CD4-positive, alpha-beta memory T cell (primary cell): ENCODE measurements around the gene ADRA2B. TPM values are rescaled to one million over a fixed set of nuclear protein-coding genes. Genes with fewer than 3 reads are reported as not detected.

Source experiments
- CTCF ChIA-PET: fragments of 350-600 bp; sonication (Branson Sonifier 250); formaldehyde crosslinking; loops from one replicate; lab custom pipeline; 2021; ENCODE audit warnings: inconsistent platforms; ENCODE audit not compliant: partially characterized antibody; lab: Charles Lee
- POLR2A ChIA-PET: fragments of 350-600 bp; sonication (Branson Sonifier 250); formaldehyde crosslinking; loops from one replicate; lab custom pipeline; 2021; ENCODE audit not compliant: partially characterized antibody; lab: Charles Lee
- DNase-seq, 5 donors: peaks; one replicate each; pipeline versions ENCODE4 v3.0.0 to v3.0.0-alpha.2; 2020 to 2022; ENCODE audit warnings: mixed read lengths in 1 of 5
- H3K27ac ChIP-seq: one replicate; pipeline ENCODE4 v1.7.0; 2013; ENCODE audit warnings: low read depth, low read length
- H3K27me3 ChIP-seq: 2 replicates; pipeline ENCODE4 v1.7.0; 2013; ENCODE audit warnings: mild to moderate bottlenecking, low read length, moderate library complexity; ENCODE audit not compliant: insufficient read depth
- H3K36me3 ChIP-seq: 2 replicates; pipeline ENCODE4 v1.7.0; 2013; ENCODE audit warnings: mild to moderate bottlenecking, low read length, moderate library complexity; ENCODE audit not compliant: insufficient read depth
- H3K4me1 ChIP-seq: 2 replicates; pipeline ENCODE4 v1.7.0; 2013; ENCODE audit warnings: mild to moderate bottlenecking, low read length, moderate library complexity; ENCODE audit not compliant: insufficient read depth
- H3K4me3 ChIP-seq, 2 donors: one replicate each; pipeline ENCODE4 v1.7.0; 2013; ENCODE audit warnings: low read length in 2 of 2, mild to moderate bottlenecking in 1 of 2
- H3K9me3 ChIP-seq, 2 donors: one replicate each; pipeline ENCODE4 v1.7.0; 2013; ENCODE audit warnings: low read length in 2 of 2, control low read depth in 1 of 2; ENCODE audit not compliant: control insufficient read depth in 1 of 2
- H3K27ac Mint-ChIP-seq, 7 donors: one replicate each; pipeline ENCODE4 v1.8.0; 2020 to 2021; ENCODE audit warnings: mixed read lengths in 7 of 7, mild to moderate bottlenecking in 6 of 7, inconsistent platforms in 3 of 7, moderate library complexity in 3 of 7
- H3K27me3 Mint-ChIP-seq, 2 donors: one replicate each; pipeline ENCODE4 v1.8.0; 2020 to 2021; ENCODE audit warnings: mixed read lengths in 2 of 2
- H3K36me3 Mint-ChIP-seq, 2 donors: one replicate each; pipeline ENCODE4 v1.8.0; 2020 to 2021; ENCODE audit warnings: mixed read lengths in 2 of 2, inconsistent platforms in 1 of 2, mild to moderate bottlenecking in 1 of 2
- H3K4me1 Mint-ChIP-seq, 4 donors: one replicate each; pipeline ENCODE4 v1.8.0; 2020 to 2021; ENCODE audit warnings: mixed read lengths in 4 of 4, mild to moderate bottlenecking in 1 of 4
- H3K4me3 Mint-ChIP-seq, 8 donors: one replicate each; pipeline ENCODE4 v1.8.0; 2020 to 2021; ENCODE audit warnings: mixed read lengths in 8 of 8, mild to moderate bottlenecking in 7 of 8, moderate library complexity in 6 of 8, inconsistent platforms in 3 of 8
- H3K9me3 Mint-ChIP-seq, 8 donors: one replicate each; pipeline ENCODE4 v1.8.0; 2020 to 2021; ENCODE audit warnings: mixed read lengths in 8 of 8, mild to moderate bottlenecking in 5 of 8, inconsistent platforms in 3 of 8, moderate library complexity in 1 of 8
- intact Hi-C: fragments of 100-400 bp; cut with micrococcal nuclease; formaldehyde crosslinking; loops from one replicate; pipeline ENCODE4 v1.15.1; 2023
- polyA plus RNA-seq, 2 donors: library from polyadenylated mRNA; unstranded; fragments of 300-500 nt; fragmentation: Illumina TruSeq; gene quantifications; one replicate each; pipeline ENCODE4 v1.2.3, GENCODE V29; 2021
- total RNA-seq, 2 experiments: library from RNA; stranded (reverse); gene quantifications; one replicate each; pipeline ENCODE4 v1.2.3, GENCODE V29; 2021

ADRA2B gene
- total and polyA plus RNA-seq, 4 experiments from 2014 or later: not detected

DNA sequence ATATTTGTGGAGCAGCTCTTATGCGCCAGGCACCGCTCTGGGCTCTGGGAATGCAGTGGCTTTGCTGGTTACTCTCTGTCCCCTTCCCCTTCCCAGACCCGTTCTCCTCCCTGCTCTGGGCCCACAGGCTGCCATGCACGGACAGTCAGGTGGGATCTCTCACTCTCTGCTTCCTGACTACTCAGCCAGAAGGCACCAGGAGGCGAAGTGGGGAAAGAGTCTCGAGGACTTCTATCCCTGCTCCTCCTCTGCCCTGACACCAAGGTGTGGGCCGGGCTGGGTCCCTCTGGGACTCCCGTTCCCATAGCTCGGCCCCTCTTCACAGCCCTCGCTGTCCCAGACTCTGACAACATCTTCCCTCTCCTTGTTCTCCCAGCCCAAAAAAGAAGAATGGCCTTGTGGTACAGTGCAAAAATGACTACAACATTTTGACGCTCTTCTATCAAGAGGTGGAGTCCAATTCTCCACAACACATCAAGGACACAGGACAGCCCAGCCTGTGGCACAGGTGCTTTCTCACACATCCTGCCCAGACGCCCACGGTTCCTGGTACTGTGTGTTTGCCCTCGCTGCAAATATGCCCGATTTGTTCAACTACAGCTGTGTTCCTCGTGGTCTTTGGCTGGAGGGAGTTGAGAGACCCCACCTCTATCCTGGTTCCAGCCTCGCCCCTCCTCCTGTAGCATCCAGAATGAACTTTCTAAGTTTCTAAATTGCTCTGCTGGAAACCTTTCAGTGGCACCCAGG lies 42.9 kb upstream of the ADRA2B start:
- H3K4me3 ChIP-seq: no peak overlapping the region
- intact Hi-C loops: no loop called here
- H3K27me3 ChIP-seq: no peaks in the 10 kb centered on the region
- ChIA-PET CTCF (interaction anchor here (0.5 to 7.6 kb wide), 5 partner anchors 11 to 30 kb away, joined by 3 to 60 read pairs (median 19); partner anchors contain the start of gene ASTL), POLR2A (interaction anchor here (2.1 to 9.8 kb wide), 3 partner anchors 13 to 20 kb away, joined by 8 to 285 read pairs (median 10); partner anchors contain the start of gene DUSP2)
- Mint-ChIP-seq H3K27me3 (no peaks in the 10 kb centered on the region), H3K4me1 (peaks cover 47 to 79% (median 66%) of the 10 kb centered on the region in 4 donors), H3K36me3 (no peaks in the 10 kb centered on the region), H3K9me3 (peaks cover 0 to 2% (median 0%) of the 10 kb centered on the region in 8 donors), H3K27ac (peak overlapping the region; percentile 69 to 98 (median 78)), H3K4me3 (peak overlapping the region in 7 of 8 donors; percentile 10 to 89 (median 68))
- H3K9me3 ChIP-seq: no peaks in the 10 kb centered on the region
- no peak overlapping the region for H3K27ac ChIP-seq
- peak in 4 of 5 donors; percentile 33 to 57 (median 40) for DNase-seq
- peaks cover 71% of the 10 kb centered on the region for H3K4me1 ChIP-seq
- no peaks in the 10 kb centered on the region for H3K36me3 ChIP-seq

DNA sequence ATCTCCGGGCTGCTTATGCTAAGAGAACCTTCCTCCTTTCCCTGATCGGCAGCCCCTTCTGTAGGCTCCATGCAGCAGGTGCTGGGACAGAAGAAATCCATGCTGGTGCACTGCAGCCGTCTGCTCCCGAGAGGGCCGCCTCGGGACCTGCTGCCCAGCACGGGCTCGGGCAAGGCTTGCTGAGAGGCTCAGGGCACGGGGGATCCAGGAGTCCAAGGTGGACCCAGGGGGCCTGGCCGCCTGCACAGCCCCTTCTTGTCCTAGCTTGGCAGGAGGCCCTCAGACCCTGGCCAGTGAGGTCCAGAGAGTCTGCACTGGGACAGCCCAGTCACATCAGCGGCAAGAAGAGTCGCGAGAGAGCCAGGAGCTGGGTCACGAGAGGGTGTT lies 42.2 kb upstream of the ADRA2B start:
- H3K27me3 ChIP-seq: no peaks in the 10 kb centered on the region
- intact Hi-C loops: no loop called here
- H3K9me3 ChIP-seq: no peaks in the 10 kb centered on the region
- no peak for DNase-seq
- Mint-ChIP-seq H3K27ac (peak overlapping the region in 3 of 7 donors; percentile 90 to 94 (median 91)), H3K4me1 (peaks cover 42 to 77% (median 61%) of the 10 kb centered on the region in 4 donors), H3K27me3 (no peaks in the 10 kb centered on the region), H3K36me3 (no peaks in the 10 kb centered on the region), H3K4me3 (peak overlapping the region in 3 of 8 donors; percentile 66 to 89 (median 75)), H3K9me3 (peaks cover 0 to 2% (median 0%) of the 10 kb centered on the region in 8 donors)
- H3K27ac ChIP-seq: no peak overlapping the region
- no peaks in the 10 kb centered on the region for H3K36me3 ChIP-seq
- ChIA-PET CTCF (interaction anchor here (0.7 to 7.6 kb wide), 5 partner anchors 10 to 166 kb away, joined by 3 to 60 read pairs (median 19); partner anchors contain the start of gene ASTL), POLR2A (interaction anchor here (1.2 to 9.8 kb wide), 5 partner anchors 12 to 50 kb away, joined by 3 to 285 read pairs (median 8); partner anchors contain the start of genes DUSP2 and STARD7)
- H3K4me1 ChIP-seq: peaks cover 64% of the 10 kb centered on the region
- no peak overlapping the region for H3K4me3 ChIP-seq

DNA sequence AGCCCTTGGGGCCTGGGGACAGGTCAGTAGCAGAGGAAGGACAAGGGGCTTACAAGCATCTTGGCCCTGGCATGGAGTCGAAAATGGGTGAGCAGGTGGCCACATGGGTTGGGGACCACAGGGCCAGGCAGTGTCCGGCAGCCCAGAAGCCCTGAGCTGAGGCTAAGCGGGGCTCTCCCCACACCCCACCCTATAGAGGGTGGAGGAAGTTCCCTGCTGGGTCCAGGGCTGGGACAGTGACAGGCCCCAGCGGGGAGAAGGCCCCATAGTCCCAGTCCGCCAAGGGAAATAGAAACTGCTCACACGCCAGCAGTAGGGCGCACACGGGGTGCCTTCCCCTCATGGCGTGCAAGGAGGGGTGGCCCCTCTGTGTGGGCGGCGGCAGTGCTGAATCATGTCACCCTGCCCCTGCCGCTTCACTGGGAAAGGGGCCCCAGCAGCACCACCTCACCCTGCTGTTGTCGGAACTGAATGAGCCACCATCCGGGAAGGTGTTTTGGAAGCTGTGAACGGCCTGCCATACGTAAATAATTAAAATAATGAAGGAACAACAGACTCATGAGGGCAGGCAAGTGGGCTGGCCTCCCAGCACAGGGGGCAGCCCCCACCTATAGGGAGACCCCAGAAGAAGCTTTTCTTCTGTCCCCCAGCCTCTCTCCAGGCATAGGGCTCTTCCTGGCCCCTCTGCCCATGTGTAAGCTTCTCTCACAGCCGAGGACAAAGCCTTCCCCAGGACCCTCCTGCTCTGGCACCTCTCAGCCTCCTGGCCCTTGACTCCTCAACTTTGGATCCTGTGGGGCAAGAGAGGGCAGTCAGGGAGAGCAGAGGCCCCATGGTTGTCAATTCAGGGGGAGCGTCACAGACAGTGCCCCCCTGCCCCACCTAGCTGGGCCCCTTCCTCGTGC lies 41.5 kb upstream of the ADRA2B start:
- no peaks in the 10 kb centered on the region for H3K36me3 Mint-ChIP-seq
- peak overlapping the region; percentile 21 to 91 (median 68) for H3K4me3 Mint-ChIP-seq
- CTCF ChIA-PET: interaction anchor here (0.7 to 7.6 kb wide), 5 partner anchors 10 to 165 kb away, joined by 3 to 60 read pairs (median 19); partner anchors contain the start of gene ASTL
- H3K4me3 ChIP-seq: peak overlapping the region; percentile 4 to 9
- intact Hi-C loops: no loop called here
- H3K9me3 ChIP-seq: no peaks in the 10 kb centered on the region
- DNase-seq: peak; percentile 48 to 84 (median 58)
- peaks cover 42 to 78% (median 58%) of the 10 kb centered on the region in 4 donors for H3K4me1 Mint-ChIP-seq
- peaks cover 0 to 2% (median 0%) of the 10 kb centered on the region in 8 donors for H3K9me3 Mint-ChIP-seq
- peaks cover 58% of the 10 kb centered on the region for H3K4me1 ChIP-seq
- no peaks in the 10 kb centered on the region for H3K27me3 ChIP-seq
- peak overlapping the region; percentile 77 to 94 (median 88) for H3K27ac Mint-ChIP-seq
- H3K27me3 Mint-ChIP-seq: no peaks in the 10 kb centered on the region
- H3K36me3 ChIP-seq: no peaks in the 10 kb centered on the region
- peak overlapping the region; percentile 38 for H3K27ac ChIP-seq
- POLR2A ChIA-PET: interaction anchor here (0.8 to 9.8 kb wide), 6 partner anchors 12 to 51 kb away, joined by 3 to 285 read pairs (median 6); partner anchors contain the start of genes DUSP2 and STARD7

DNA sequence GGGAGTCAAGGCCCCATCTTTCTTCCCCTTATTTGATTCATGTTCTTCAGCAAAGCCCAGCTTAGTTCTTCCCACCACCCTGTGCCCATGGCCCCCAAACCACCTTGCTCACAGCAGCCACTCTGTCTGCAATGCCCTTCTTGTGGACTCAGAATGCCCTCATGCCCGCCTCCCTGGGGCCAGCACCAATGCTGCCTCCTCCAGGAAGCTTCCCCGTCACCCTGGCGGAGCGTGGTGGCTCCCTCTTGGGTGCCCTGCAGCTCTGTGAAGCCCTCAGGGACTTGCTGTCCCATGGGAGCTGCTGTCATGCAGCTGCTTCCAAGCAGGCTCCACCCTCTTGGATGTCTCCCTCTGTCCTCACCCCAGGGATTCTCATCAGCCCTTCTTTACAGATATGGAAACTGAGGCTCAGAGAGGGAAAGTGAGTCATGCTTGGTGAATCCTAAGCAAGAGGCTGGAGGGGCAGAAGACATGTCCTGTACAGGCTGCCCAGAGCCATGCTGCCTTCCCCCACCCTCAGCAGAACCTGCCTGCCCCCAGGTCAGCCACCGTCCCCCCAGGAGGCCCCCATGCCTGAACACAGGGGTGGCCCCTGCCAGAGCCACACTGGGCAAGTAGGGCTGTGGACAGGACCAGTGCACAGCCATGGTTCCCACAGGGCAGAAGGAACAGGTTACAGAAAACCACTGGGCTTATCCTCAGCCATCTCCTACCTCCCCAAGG lies 40.7 kb upstream of the ADRA2B start:
- H3K4me1 ChIP-seq: peaks cover 49% of the 10 kb centered on the region
- H3K27me3 Mint-ChIP-seq: no peaks in the 10 kb centered on the region
- H3K27me3 ChIP-seq: no peaks in the 10 kb centered on the region
- H3K27ac ChIP-seq: peak overlapping the region; percentile 38
- no peaks in the 10 kb centered on the region for H3K36me3 ChIP-seq
- H3K4me1 Mint-ChIP-seq: peaks cover 37 to 73% (median 53%) of the 10 kb centered on the region in 4 donors
- peak overlapping the region; percentile 82 to 94 (median 90) for H3K27ac Mint-ChIP-seq
- H3K4me3 Mint-ChIP-seq: peak overlapping the region in 6 of 8 donors; percentile 33 to 91 (median 64)
- intact Hi-C loops: no loop called here
- H3K9me3 Mint-ChIP-seq: peaks cover 0 to 2% (median 0%) of the 10 kb centered on the region in 8 donors
- no peaks in the 10 kb centered on the region for H3K9me3 ChIP-seq
- POLR2A ChIA-PET: interaction anchor here (2.1 to 9.8 kb wide), 3 partner anchors 11 to 18 kb away, joined by 8 to 285 read pairs (median 10); partner anchors contain the start of gene DUSP2
- CTCF ChIA-PET: interaction anchor here (0.7 to 7.6 kb wide), 4 partner anchors 9 to 20 kb away, joined by 3 to 60 read pairs (median 18); no protein-coding TSS in a partner anchor
- no peaks in the 10 kb centered on the region for H3K36me3 Mint-ChIP-seq
- DNase-seq: no peak
- peak overlapping the region; percentile 4 to 9 for H3K4me3 ChIP-seq

DNA sequence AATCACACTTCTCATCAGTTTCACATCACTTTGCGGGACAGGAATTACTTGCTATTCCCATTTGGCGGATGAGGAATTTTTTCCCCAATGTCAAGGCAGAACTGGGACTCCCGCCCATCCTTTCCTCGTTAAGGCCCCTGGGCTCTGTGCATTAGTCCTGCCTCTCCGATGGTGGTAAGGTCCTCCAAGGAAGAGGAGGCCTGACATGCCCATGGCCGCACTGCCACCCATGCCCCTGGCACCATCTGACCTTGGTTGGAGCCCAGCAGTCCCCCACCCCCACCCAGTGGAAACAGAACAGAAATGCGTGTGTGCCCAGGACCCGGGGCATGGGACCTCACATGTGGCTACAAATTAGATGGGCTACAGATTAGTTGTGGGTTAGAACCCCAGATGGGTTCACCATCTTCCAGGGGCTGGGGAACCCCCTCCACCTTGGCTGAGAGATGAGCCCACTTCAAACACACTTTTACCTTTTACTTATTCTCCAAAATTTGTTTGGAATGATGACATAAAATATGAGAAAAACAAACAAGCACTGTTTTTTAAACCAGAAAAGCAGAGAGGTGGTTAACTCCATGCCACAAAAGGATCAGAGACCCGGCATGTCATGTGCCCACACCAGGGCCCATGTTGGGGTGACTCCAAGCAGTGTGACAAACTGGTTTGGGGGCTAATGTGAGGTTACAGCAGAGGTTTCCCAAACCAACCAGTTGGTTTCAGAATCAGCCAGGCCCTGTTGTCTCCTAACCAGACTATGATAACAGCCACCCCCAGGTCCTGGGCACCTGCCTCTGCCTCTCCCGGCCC lies 39.8 kb upstream of the ADRA2B start:
- H3K27me3 Mint-ChIP-seq: no peaks in the 10 kb centered on the region
- H3K9me3 Mint-ChIP-seq: peaks cover 0 to 2% (median 0%) of the 10 kb centered on the region in 8 donors
- no peak overlapping the region for H3K4me3 ChIP-seq
- POLR2A ChIA-PET: interaction anchor here (1.2 to 9.8 kb wide), 2 partner anchors 10 kb away, joined by 3 to 285 read pairs; partner anchors contain the start of gene DUSP2
- H3K4me1 ChIP-seq: peaks cover 48% of the 10 kb centered on the region
- no peaks in the 10 kb centered on the region for H3K9me3 ChIP-seq
- peak overlapping the region in 4 of 8 donors; percentile 1 to 73 (median 42) for H3K4me3 Mint-ChIP-seq
- peaks cover 35 to 70% (median 54%) of the 10 kb centered on the region in 4 donors for H3K4me1 Mint-ChIP-seq
- intact Hi-C loops: no loop called here
- DNase-seq: peak in 2 of 5 donors; percentile 33 to 71
- peak overlapping the region; percentile 68 to 94 (median 90) for H3K27ac Mint-ChIP-seq
- H3K36me3 ChIP-seq: no peaks in the 10 kb centered on the region
- no peaks in the 10 kb centered on the region for H3K36me3 Mint-ChIP-seq
- CTCF ChIA-PET: interaction anchor here (0.7 to 3.8 kb wide), 3 partner anchors 14 to 19 kb away, joined by 3 to 26 read pairs (median 4); no protein-coding TSS in a partner anchor
- H3K27ac ChIP-seq: no peak overlapping the region
- H3K27me3 ChIP-seq: no peaks in the 10 kb centered on the region
